ENCODE data around the gene VSIG10.

Gene VSIG10

DNA sequence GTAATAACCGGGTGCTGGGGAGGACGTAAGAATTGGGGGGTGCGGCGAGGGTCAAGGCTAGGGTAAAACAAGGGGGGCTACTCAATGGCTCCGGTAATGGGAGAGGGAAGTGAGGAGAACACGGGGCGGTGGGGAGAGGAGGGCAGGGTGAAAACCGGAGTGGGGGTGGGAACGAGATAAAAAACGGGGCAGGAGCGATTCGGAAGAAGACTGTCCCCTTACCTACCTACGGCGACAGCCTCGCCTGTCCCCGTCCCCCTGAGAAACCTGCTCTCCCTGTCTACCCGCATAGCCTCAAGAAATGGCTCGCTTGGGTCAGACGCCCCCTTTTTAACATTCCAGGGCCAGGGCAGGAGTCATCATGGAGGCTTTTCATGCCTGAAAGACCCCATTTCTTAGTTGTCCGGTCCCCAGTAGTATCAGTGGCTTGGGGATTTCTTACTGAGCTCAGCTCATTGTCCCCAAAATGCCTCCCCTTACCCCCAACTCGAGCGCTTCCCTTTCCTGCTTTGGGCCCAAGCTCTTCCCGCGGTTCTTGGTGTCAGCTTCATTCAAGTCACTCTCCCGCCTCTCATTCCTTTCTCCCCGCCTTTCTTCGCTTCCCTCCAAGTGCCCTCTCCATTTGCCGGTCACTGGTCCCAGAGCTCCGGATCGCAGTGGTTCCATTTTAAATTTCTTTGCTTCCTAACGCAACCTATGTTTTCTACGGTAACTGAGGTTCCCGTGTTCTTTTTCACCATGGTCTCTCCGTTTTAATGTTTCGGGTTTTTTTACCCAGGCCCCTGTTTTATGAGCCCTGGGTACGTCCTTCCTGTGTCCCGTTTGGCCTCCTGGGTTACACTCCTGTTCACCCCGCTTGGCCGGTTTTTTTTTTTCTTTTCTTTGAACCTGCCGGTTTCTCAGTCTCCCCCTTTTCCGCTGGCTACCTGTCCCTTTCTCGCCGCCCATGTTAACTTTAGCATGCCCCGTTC is 41.7 kb downstream of the VSIG10 start:
- POLR2A ChIA-PET (ENCODE audit: low non-redundant PET), result interaction anchor here (0.5 to 0.6 kb wide), 4 partner anchors 8 to 315 kb away, joined by 3 to 6 read pairs (median 3); no protein-coding TSS in a partner anchor
- peak overlapping the region; percentile 93 for H3K27ac ChIP-seq
- CTCF ChIA-PET, result interaction anchor here (0.8 kb wide), 1 partner anchor 59 kb away, joined by 5 read pairs; no protein-coding TSS in a partner anchor
- TF ChIP-seq, protein P1, sequence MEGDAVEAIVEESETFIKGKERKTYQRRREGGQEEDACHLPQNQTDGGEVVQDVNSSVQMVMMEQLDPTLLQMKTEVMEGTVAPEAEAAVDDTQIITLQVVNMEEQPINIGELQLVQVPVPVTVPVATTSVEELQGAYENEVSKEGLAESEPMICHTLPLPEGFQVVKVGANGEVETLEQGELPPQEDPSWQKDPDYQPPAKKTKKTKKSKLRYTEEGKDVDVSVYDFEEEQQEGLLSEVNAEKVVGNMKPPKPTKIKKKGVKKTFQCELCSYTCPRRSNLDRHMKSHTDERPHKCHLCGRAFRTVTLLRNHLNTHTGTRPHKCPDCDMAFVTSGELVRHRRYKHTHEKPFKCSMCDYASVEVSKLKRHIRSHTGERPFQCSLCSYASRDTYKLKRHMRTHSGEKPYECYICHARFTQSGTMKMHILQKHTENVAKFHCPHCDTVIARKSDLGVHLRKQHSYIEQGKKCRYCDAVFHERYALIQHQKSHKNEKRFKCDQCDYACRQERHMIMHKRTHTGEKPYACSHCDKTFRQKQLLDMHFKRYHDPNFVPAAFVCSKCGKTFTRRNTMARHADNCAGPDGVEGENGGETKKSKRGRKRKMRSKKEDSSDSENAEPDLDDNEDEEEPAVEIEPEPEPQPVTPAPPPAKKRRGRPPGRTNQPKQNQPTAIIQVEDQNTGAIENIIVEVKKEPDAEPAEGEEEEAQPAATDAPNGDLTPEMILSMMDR (conservative IDR thresholded peaks at IDR 0.05; ENCODE audit: low read depth), result no peak
- peak; percentile 62 for DNase-seq (ENCODE audit: low spot score)

DNA sequence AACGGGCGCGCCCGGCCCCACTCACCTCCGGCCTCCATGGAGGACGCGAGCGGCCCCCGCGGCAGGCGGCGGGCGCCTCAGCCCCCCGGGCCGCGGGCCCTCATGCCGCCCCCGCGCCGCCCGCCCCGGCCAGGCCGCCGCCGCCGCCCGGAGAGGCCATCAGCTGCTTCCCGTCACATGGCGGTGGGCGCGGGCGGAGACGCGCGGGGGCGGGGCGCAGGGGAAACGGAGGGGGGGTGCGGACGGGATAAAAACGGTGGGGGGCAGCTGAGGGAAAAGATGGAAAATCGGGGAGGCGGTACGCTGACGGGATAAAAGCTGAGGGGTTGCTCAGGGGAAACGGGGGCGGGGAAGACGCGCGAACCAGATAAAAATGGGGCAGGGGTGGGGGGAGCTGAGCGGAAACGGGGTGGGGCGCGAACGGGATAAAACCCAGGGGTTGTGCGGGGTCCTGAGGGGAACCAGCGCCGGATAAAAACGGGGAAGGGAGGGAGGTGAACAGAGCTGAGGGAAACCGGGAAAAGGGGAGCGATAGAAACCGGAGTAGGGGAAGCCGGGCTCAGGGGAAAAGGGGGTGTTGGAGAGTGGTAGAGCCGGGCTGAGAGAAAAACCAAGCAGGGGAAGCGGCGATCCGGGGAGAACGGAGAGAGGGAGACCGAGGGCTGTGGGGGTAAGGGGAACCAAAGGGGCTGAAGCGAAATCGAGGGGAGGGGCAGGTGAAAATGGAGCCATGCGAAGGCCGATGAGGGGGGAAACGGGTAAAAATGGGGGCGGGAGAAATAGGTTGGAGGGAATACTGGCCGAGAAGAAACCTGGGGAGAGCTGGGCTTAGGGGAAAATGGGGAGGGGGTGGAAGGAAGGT is 42.6 kb downstream of the VSIG10 start, which contains the start of gene WSB2:
Gene WSB2 (minus strand): TSS at position 169 of the 862 bp plus-strand sequence. CDS start 131 bp downstream, at position 38.
- CTCF ChIA-PET, result no interaction called here
- TF ChIP-seq, protein P1 (conservative IDR thresholded peaks at IDR 0.05; ENCODE audit: low read depth), result no peak
- peak within 1 kb of the TSS; percentile 93 for H3K27ac ChIP-seq
- peak; percentile 48 for DNase-seq (ENCODE audit: low spot score)
- POLR2A ChIA-PET (ENCODE audit: low non-redundant PET), result interaction anchor here (0.6 kb wide), 1 partner anchor 316 kb away, joined by 6 read pairs; no protein-coding TSS in a partner anchor

DNA sequence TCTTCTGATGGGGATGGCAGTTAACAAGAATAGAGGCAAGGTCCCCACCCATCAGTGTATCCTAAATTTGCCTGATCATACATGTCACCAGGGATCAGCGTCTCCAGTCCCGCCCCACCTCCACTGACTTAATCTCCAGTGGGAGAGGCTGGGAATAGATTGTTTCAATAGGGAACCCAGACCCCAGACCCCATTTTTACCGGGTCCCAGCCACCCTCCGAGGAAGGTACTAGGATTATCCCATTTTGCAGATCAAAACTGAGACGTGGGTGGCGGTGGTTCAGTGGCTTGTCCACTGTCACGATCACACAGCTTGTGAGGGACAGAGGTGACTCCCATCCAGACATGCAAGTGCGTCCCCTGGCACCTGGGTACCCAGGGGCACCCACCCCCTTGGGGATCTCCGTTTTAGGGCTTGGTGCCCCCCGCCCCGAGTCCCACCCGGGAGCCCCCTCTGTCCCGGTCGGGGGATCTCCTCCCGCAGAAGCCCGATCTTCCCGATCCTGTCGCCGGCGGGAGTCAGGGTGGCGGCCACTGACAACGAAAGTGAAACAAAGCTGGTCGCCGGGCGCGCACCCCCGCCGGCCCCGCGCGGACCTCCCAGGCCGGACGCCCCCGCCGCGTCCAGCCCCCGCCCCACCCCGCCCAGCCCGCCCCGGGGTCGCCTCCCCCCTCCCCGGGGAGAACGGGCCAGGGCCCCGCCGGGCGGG is 43.4 kb downstream of the VSIG10 start:
- CTCF ChIA-PET, result interaction anchor here (0.6 kb wide), 1 partner anchor 184 kb away, joined by 3 read pairs; no protein-coding TSS in a partner anchor

DNA sequence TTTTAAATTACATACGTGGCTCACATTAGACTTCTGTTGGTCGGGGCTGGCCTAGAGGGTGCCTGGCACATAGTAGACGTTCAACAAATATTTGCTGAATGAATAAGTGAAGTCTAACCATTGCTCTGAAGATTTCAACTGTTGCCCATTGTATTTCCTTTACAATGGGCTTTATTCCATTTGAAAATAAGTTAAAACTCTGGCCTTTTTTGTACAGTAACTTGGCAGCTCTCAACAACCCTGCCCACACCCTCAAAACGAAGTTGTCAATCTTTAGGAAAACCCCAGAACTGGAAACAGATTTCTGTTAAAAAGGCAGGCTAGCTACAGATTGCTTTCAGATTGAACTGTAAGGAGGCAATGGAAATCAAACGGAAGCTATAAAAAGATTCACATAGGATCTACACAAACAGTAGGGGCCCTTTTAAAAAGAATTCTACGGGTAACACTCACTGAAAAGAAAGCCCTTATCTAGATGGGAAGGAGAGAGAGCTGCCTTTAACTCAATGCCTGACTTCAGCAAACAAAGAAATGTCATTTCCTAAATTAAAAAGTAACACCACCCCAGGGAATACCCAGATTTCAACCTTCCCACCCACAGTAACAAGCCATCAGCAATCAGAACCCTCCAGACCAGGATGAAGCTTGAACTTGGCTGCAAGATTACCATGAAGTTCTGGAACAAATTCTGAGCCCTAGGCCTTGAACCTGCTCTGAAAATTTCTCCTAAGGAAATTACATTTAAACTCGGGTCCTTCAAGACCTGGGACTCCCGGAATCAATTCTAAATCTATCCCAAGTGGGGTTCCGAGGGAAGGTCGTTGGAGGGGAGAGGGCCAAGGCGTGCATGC is 44.2 kb downstream of the VSIG10 start:
- H3K27ac ChIP-seq, result peak overlapping the region; percentile 93
- ChIA-PET CTCF (interaction anchor here (0.6 kb wide), 1 partner anchor 183 kb away, joined by 3 read pairs; no protein-coding TSS in a partner anchor), POLR2A (ENCODE audit: low non-redundant PET) (no interaction called here)
- no peak for DNase-seq (ENCODE audit: low spot score)
- TF ChIP-seq, protein P1 (conservative IDR thresholded peaks at IDR 0.05; ENCODE audit: low read depth), result no peak

More for the DNA sequence above, 43.4 kb downstream of the VSIG10 start:
- DNase-seq (ENCODE audit: low spot score), result peak; percentile 41
- TF ChIP-seq, protein P1 (conservative IDR thresholded peaks at IDR 0.05; ENCODE audit: low read depth), result no peak
- POLR2A ChIA-PET (ENCODE audit: low non-redundant PET), result no interaction called here
- H3K27ac ChIP-seq, result peak overlapping the region; percentile 93

DNA sequence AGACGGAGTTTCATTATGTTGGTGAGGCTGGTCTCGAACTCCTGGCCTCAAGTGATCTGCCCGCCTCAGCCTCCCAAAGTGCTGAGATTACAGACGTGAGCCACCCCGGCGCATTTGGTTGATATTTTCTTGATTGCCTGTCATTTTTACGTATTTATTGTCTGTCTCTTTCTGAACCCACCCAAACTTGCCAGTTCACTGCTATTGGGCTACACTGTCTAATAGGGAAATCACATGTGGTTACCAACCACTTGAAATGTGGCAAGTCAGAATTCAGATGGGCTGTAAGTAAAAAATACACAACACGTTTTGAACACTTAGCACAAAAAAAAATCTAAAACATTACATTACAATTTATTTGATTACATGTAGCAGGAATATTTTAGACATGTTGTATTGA is 44.9 kb downstream of the VSIG10 start:
- TF ChIP-seq, protein P1 (conservative IDR thresholded peaks at IDR 0.05; ENCODE audit: low read depth), result no peak
- ChIA-PET POLR2A (ENCODE audit: low non-redundant PET) (no interaction called here), CTCF (no interaction called here)
- H3K27ac ChIP-seq, result peak overlapping the region; percentile 23; the same call in 1 of the 2 replicates
- no peak for DNase-seq (ENCODE audit: low spot score)

Measured in RWPE1 (cell line).